Spleen (tissue), 11 donors: ENCODE data around the gene KIF12. TPM values are rescaled to one million over a fixed set of nuclear protein-coding genes. Genes with fewer than 3 reads are reported as not detected.
"Not testable (repeated sequence)": the region's sequence is repeated elsewhere in the genome, so short reads cannot be mapped to it uniquely, and the experiment has no call there.

Experiments used
- DNase-seq: peaks from one replicate; pipeline ENCODE4 v3.0.0-alpha.2; 2020
- H3K27ac ChIP-seq, 8 donors: fragments of 200-600 bp; sonication (generic) in 7 of 8; 1 replicate in 4 of 8; 2 replicates in 4 of 8; pipeline versions ENCODE4 v1.5.0 to v1.8.0; 2016 to 2021; ENCODE audit warnings: inconsistent platforms in 4 of 8, mild to moderate bottlenecking in 4 of 8, moderate library complexity in 1 of 8
- H3K27me3 ChIP-seq, 7 donors: fragments of 200-600 bp; sonication (generic) in 6 of 7; replicated peaks in 1 of 7; 1 replicate in 4 of 7; 2 replicates in 3 of 7; pipeline versions ENCODE4 v1.5.0 to v1.8.0; 2016 to 2021; ENCODE audit warnings: inconsistent platforms in 3 of 7, mild to moderate bottlenecking in 1 of 7
- H3K36me3 ChIP-seq, 6 donors: fragments of 200-600 bp; sonication (generic) in 5 of 6; 1 replicate in 4 of 6; 2 replicates in 2 of 6; pipeline versions ENCODE4 v1.5.0 to v1.8.0; 2016 to 2021; ENCODE audit warnings: inconsistent platforms in 2 of 6
- H3K4me1 ChIP-seq, 6 donors: fragments of 200-600 bp; sonication (generic) in 5 of 6; 1 replicate in 3 of 6; 2 replicates in 3 of 6; pipeline versions ENCODE4 v1.5.0 to v1.8.0; 2016 to 2021; ENCODE audit warnings: inconsistent platforms in 3 of 6
- H3K4me3 ChIP-seq, 8 donors: fragments of 200-600 bp; sonication (generic) in 7 of 8; 1 replicate in 4 of 8; 2 replicates in 4 of 8; pipeline versions ENCODE4 v1.5.0 to v1.8.0; 2016 to 2021; ENCODE audit warnings: inconsistent platforms in 4 of 8, mild to moderate bottlenecking in 4 of 8, moderate library complexity in 2 of 8
- H3K9me3 ChIP-seq, 8 donors: fragments of 200-600 bp; sonication (generic) in 7 of 8; 1 replicate in 4 of 8; 2 replicates in 4 of 8; pipeline versions ENCODE4 v1.5.0 to v1.8.0; 2016 to 2021; ENCODE audit warnings: inconsistent platforms in 4 of 8
- POLR2A ChIP-seq, 3 donors: fragments of 450-650 bp; IDR thresholded peaks; one replicate each; pipeline ENCODE4 v1.5.1; 2017; ENCODE audit warnings: antibody characterized with exemption in 3 of 3, mild to moderate bottlenecking in 1 of 3
- POLR2AphosphoS5 ChIP-seq, 3 donors: sonication (generic); formaldehyde crosslinking; IDR thresholded peaks; one replicate each; pipeline ENCODE4 v1.5.1; 2017; ENCODE audit warnings: antibody characterized with exemption in 3 of 3
- WGBS, 5 donors: extraction: QIAGEN DNeasy Blood & Tissue Kit in 3 of 5; methylation state at CpG; one replicate each; pipeline versions ENCODE4 v1.1.5 to v1.1.7; 2013 to 2018; 5-methylcytosine and 5-hydroxymethylcytosine counted together
- intact Hi-C: fragments of 100-400 bp; cut with DNase I; formaldehyde crosslinking; loops from one replicate; pipeline ENCODE4 v1.15.0; 2023; ENCODE audit warnings: low total_unique reads
- polyA plus RNA-seq, 3 donors: library from polyadenylated mRNA; stranded (reverse); fragments of 200-250 nt; gene quantifications; one replicate each; pipeline ENCODE4 v1.2.1, GENCODE V29; 2013
- total RNA-seq, 7 donors: library from RNA; depleted of rRNA in 3 of 7; stranded (reverse); fragments of >200 nt in 3 of 7; fragmentation: NEBNext Ultra II Directional in 4 of 7; extraction: Animal tissue kit (Norgen Biotek cat#: 25700) in 4 of 7; gene quantifications; one replicate each; pipeline versions ENCODE4 v1.1.0 to v1.2.1, GENCODE V29; 2016 to 2021
- TF ChIP-seq, protein P1 (sequence below), 11 experiments: fragments of 200-600 bp in 7 of 11; fragments of 450-650 bp in 4 of 11; sonication (generic) in 4 of 11; IDR thresholded peaks in 8 of 11; conservative IDR thresholded peaks in 3 of 11; 1 replicate in 7 of 11; 2 replicates in 4 of 11; pipeline versions ENCODE4 v1.4.0 to v1.8.0; 2016 to 2021; ENCODE audit warnings: antibody characterized with exemption in 11 of 11, inconsistent platforms in 4 of 11, mild to moderate bottlenecking in 1 of 11
- donor health status: healthy with polysubstance abuse.
- donor health status: DM: no; HTN: no; CAD: no; lungs with moderate emphysema.
- donor health status: DM: no; HTN: no; CAD: no.
- donor health status: Bipolar disorder and iron deficiency.
- donor health status: healthy.
- donor health status: DM: no; HTN: no; CAD: no.
- donor health status: DM: yes; HTN: yes; CAD: no.

Gene KIF12
- total and polyA plus RNA-seq, 10 donors: 0.20 to 1.5 (median 0.26) TPM; not detected in 5

DNA sequence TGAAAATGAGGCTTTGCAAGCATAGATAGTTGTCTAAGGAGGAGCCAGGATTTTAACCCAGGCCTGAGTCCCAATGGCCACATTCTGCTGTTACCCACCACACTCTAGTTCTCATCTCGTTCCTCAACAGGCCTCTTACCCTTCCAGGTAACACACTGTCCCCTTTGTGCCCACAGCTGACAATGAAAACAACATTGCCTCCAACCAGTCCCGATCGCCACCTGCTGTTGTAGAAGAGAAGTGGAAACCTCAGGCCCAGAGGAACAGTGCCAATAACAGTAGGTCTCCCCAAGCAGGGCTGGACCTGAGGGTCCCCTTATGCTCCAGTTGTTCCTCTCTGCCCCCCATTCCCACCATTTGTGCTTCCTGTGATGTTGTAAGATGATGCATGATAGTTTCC is 51.4 kb downstream of the KIF12 start:
- intact Hi-C loops: no loop called here
- TF ChIP-seq POLR2A (IDR thresholded peaks at IDR 0.05): no peak
- TF ChIP-seq, protein P1, sequence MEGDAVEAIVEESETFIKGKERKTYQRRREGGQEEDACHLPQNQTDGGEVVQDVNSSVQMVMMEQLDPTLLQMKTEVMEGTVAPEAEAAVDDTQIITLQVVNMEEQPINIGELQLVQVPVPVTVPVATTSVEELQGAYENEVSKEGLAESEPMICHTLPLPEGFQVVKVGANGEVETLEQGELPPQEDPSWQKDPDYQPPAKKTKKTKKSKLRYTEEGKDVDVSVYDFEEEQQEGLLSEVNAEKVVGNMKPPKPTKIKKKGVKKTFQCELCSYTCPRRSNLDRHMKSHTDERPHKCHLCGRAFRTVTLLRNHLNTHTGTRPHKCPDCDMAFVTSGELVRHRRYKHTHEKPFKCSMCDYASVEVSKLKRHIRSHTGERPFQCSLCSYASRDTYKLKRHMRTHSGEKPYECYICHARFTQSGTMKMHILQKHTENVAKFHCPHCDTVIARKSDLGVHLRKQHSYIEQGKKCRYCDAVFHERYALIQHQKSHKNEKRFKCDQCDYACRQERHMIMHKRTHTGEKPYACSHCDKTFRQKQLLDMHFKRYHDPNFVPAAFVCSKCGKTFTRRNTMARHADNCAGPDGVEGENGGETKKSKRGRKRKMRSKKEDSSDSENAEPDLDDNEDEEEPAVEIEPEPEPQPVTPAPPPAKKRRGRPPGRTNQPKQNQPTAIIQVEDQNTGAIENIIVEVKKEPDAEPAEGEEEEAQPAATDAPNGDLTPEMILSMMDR (IDR thresholded peaks at IDR 0.05 in 8 of 11, conservative IDR thresholded peaks at IDR 0.05 in 3 of 11): peak in 1 of 11 experiments; percentile 10
- no peak for DNase-seq
- 61 to 87% (median 79%) methylated on average over 3 of the region's 3 CpGs for WGBS, 5 donors
- H3K27me3 ChIP-seq: no peaks in the 10 kb centered on the region
- peaks cover 0 to 54% (median 23%) of the 10 kb centered on the region in 6 donors for H3K36me3 ChIP-seq
- H3K27ac ChIP-seq: no peak overlapping the region
- H3K9me3 ChIP-seq: no peaks in the 10 kb centered on the region
- H3K4me3 ChIP-seq: no peak overlapping the region
- no peaks in the 10 kb centered on the region for H3K4me1 ChIP-seq

DNA sequence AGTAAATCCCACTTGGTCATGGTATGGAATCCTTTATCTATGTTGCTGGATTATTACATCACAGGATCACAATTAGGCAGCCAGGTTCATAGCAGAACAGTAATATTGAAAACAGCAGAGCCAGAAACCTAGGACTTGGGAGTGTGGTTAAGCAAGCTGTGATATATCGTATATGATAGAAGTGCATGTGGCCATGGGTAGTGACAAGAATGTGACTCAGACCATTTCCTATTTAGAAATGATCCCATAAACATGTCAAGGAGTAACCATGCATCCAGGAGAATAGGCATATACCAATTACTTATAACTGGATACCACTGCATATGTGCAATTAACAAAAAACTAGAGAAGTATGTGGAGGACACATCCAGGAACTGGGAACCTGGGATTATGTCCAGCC is 52.2 kb downstream of the KIF12 start:
- H3K4me3 ChIP-seq: no peak overlapping the region
- H3K27ac ChIP-seq: no peak overlapping the region
- no peaks in the 10 kb centered on the region for H3K27me3 ChIP-seq
- intact Hi-C loops: no loop called here
- no peaks in the 10 kb centered on the region for H3K4me1 ChIP-seq
- no peaks in the 10 kb centered on the region for H3K9me3 ChIP-seq
- TF ChIP-seq, protein P1 (IDR thresholded peaks at IDR 0.05 in 8 of 11, conservative IDR thresholded peaks at IDR 0.05 in 3 of 11): no peak
- 80 to 93% (median 87%) methylated on average over 1 of the region's 1 CpG for WGBS, 5 donors
- H3K36me3 ChIP-seq: peaks cover 0 to 47% (median 23%) of the 10 kb centered on the region in 6 donors
- no peak for DNase-seq

DNA sequence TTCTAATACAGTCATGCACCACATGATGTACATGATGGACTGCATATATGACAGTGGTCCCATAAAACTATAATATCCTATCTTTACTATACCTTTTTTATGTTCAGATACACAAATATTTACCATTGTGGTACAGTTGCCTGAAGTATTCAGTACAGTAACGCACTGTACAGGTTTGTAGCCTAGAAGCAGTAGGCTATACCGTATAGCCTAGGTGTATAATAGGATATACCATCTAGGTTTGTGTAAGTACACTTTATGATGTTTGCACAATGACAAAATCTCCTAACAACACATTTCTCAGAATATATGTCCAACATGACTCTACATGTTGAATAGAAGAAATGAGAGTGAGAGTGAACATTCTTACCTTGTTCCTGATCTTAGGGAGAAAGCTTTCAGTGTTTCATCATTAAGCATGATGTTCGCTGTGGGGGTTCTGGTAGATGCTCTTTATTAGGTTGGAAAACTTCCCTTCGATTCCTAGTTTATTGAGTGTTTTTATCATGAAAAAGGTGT is 52.8 kb downstream of the KIF12 start:
- 90 to 95% (median 93%) methylated on average over 4 of the region's 4 CpGs for WGBS, 5 donors
- TF ChIP-seq POLR2A (IDR thresholded peaks at IDR 0.05) (no peak), POLR2AphosphoS5 (IDR thresholded peaks at IDR 0.05) (no peak)
- TF ChIP-seq, protein P1 (IDR thresholded peaks at IDR 0.05 in 8 of 11, conservative IDR thresholded peaks at IDR 0.05 in 3 of 11): no peak
- H3K9me3 ChIP-seq: no peaks in the 10 kb centered on the region
- intact Hi-C loops: no loop called here
- no peaks in the 10 kb centered on the region for H3K4me1 ChIP-seq
- no peak overlapping the region for H3K27ac ChIP-seq
- no peaks in the 10 kb centered on the region for H3K27me3 ChIP-seq
- H3K36me3 ChIP-seq: peaks cover 0 to 41% (median 21%) of the 10 kb centered on the region in 6 donors
- DNase-seq: no peak
- no peak overlapping the region for H3K4me3 ChIP-seq

DNA sequence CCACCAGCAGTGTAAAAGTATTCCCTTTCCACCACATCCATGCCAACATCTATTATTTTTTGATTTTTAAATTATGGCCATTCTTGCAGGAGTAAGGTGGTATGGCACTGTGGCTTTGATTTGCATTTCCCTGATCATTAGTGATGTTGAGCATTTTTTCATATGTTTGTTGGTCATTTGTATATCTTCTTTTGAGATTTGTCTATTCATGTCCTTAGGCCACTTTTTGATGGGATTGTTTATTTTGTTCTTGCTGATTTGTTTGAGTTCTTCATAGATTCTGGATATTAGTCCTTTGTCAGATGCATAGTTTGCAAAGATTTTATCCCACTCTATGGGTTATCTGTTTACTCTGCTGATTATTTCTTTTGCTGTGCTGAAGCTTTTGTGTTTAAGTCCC is 55.4 kb downstream of the KIF12 start:
- intact Hi-C loops: not testable (repeated sequence)

More for the DNA sequence above, 55.4 kb downstream of the KIF12 start:
- H3K27me3 ChIP-seq, H3K27ac ChIP-seq, H3K4me1 ChIP-seq, H3K9me3 ChIP-seq, DNase-seq, H3K4me3 ChIP-seq: not testable (repeated sequence)
- H3K36me3 ChIP-seq: peaks cover 0 to 32% (median 9%) of the 10 kb centered on the region in 6 donors

Other genes starting within 250 kb of the KIF12 start
- gene ZNF618, start 223.0 kb downstream of the KIF12 start, total RNA-seq: 10 to 100 TPM in 4 of 7 donors, 1 to 10 TPM in 3; 5.2 to 14.8 (median 10.9) TPM
- gene ZNF618, start 223.0 kb downstream of the KIF12 start, polyA plus RNA-seq: 1 to 10 TPM in 2 of 3 donors, under 1 TPM in 1; 0.58 to 2.4 (median 1.0) TPM
- 1 to 10 TPM in 1 of 7 donors, not detected in 6; 1.6 TPM for gene AMBP, start 21.0 kb downstream of the KIF12 start, total RNA-seq
- gene AMBP, start 21.0 kb downstream of the KIF12 start, polyA plus RNA-seq: under 1 TPM in 2 of 3 donors, not detected in 1; 0.09 to 0.12 TPM
- 10 to 100 TPM in 4 of 7 donors, 1 to 10 TPM in 3; 2.3 to 23.4 (median 10.4) TPM for gene COL27A1, start 56.2 kb upstream of the KIF12 start, total RNA-seq
- 1 to 10 TPM; 2.1 to 8.1 (median 3.0) TPM for gene COL27A1, start 56.2 kb upstream of the KIF12 start, polyA plus RNA-seq
- 10 to 100 TPM in 2 of 7 donors, 1 to 10 TPM in 4, under 1 TPM in 1; 0.95 to 13.6 (median 6.2) TPM for gene ORM1, start 223.8 kb upstream of the KIF12 start, total RNA-seq
- gene ORM1, start 223.8 kb upstream of the KIF12 start, polyA plus RNA-seq: 1 to 10 TPM in 2 of 3 donors, under 1 TPM in 1; 0.99 to 2.0 (median 1.7) TPM
- under 1 TPM in 2 of 7 donors, not detected in 5; 0.57 to 0.93 TPM for gene ORM2, start 230.6 kb upstream of the KIF12 start, total RNA-seq
- gene ORM2, start 230.6 kb upstream of the KIF12 start, polyA plus RNA-seq: under 1 TPM in 2 of 3 donors, not detected in 1; 0.13 to 0.18 TPM